Hepatocyte (in vitro differentiated cells): ENCODE results near the gene SUSD3. TPM values are rescaled to one million over a fixed set of nuclear protein-coding genes. Genes with fewer than 3 reads are reported as not detected.

Source experiments
- DNase-seq: peaks from one replicate; pipeline ENCODE4 v3.0.0-alpha.2; 2016; ENCODE audit warnings: low spot score
- H2AFZ ChIP-seq: fragments of 200-600 bp; sonication (generic); 2 replicates; pipeline ENCODE4 v1.6.0; 2016; ENCODE audit warnings: antibody characterized with exemption, mild to moderate bottlenecking
- H3K27ac ChIP-seq: fragments of 200-600 bp; sonication (generic); 2 replicates; pipeline ENCODE4 v1.5.1; 2016; ENCODE audit warnings: mild to moderate bottlenecking
- H3K27me3 ChIP-seq: fragments of 200-600 bp; sonication (generic); 2 replicates; pipeline ENCODE4 v1.6.1; 2016
- H3K36me3 ChIP-seq: fragments of 200-600 bp; sonication (generic); replicated peaks from 2 replicates; pipeline ENCODE4 v1.5.1; 2016; ENCODE audit warnings: low read depth; ENCODE audit not compliant: insufficient read depth
- H3K4me1 ChIP-seq: fragments of 200-600 bp; sonication (generic); 2 replicates; pipeline ENCODE4 v1.5.1; 2016; ENCODE audit warnings: mild to moderate bottlenecking, moderate library complexity; ENCODE audit not compliant: insufficient read depth
- H3K4me2 ChIP-seq: fragments of 200-600 bp; sonication (generic); 2 replicates; pipeline ENCODE4 v1.6.0; 2016
- H3K4me3 ChIP-seq: fragments of 200-600 bp; sonication (generic); 2 replicates; pipeline ENCODE4 v1.5.1; 2016; ENCODE audit warnings: mild to moderate bottlenecking
- H3K79me2 ChIP-seq: fragments of 200-600 bp; sonication (generic); 2 replicates; pipeline ENCODE4 v1.6.0; 2017; ENCODE audit warnings: mild to moderate bottlenecking
- H3K9me2 ChIP-seq: fragments of 200-600 bp; sonication (generic); replicated peaks from 2 replicates; pipeline ENCODE4 v1.6.0; 2017; ENCODE audit warnings: mild to moderate bottlenecking; ENCODE audit not compliant: insufficient read depth
- H3K9me3 ChIP-seq: fragments of 200-600 bp; sonication (generic); 2 replicates; pipeline ENCODE4 v1.5.1; 2016; ENCODE audit warnings: low read depth, mild to moderate bottlenecking
- H4K20me1 ChIP-seq: fragments of 200-600 bp; sonication (generic); 2 replicates; pipeline ENCODE4 v1.6.0; 2016; ENCODE audit warnings: mild to moderate bottlenecking; ENCODE audit not compliant: insufficient read depth, poor library complexity, severe bottlenecking
- EZH2 ChIP-seq: fragments of 200-600 bp; sonication (generic); IDR thresholded peaks from 2 replicates; pipeline ENCODE4 v1.6.1; 2016; ENCODE audit warnings: antibody characterized with exemption, mild to moderate bottlenecking, borderline replicate concordance
- EZH2phosphoT487 ChIP-seq: fragments of 200-600 bp; sonication (generic); IDR thresholded peaks from one replicate; pipeline ENCODE4 v1.6.1; 2018; ENCODE audit warnings: antibody characterized with exemption, mild to moderate bottlenecking, low read depth, moderate library complexity; ENCODE audit not compliant: unreplicated experiment, severe bottlenecking
- WGBS: methylation state at CpG from one replicate; pipeline ENCODE4 v1.1.6; 2016; ENCODE audit warnings: low lambda C conversion rate; ENCODE audit errors: missing lambda C conversion rate; 5-methylcytosine and 5-hydroxymethylcytosine counted together
- polyA plus RNA-seq: library from polyadenylated mRNA; unstranded; fragments of >200 nt; fragmentation: Nextera tagmentation; extraction: Ambion mirVana; gene quantifications from 2 replicates; pipeline ENCODE4 v1.2.1, GENCODE V29; 2016
- total RNA-seq: library from RNA; depleted of rRNA; stranded (reverse); fragments of >200 nt; gene quantifications from 2 replicates; pipeline ENCODE4 v1.2.3, GENCODE V29; 2014
- TF ChIP-seq, protein P1 (sequence below): fragments of 200-600 bp; sonication (generic); IDR thresholded peaks from 2 replicates; pipeline ENCODE4 v1.5.1; 2016; ENCODE audit warnings: antibody characterized with exemption, mild to moderate bottlenecking; ENCODE audit not compliant: poor library complexity

The SUSD3 gene
- total and polyA plus RNA-seq, 2 experiments from 2014 or later, result 11.4 to 17.3 TPM

DNA sequence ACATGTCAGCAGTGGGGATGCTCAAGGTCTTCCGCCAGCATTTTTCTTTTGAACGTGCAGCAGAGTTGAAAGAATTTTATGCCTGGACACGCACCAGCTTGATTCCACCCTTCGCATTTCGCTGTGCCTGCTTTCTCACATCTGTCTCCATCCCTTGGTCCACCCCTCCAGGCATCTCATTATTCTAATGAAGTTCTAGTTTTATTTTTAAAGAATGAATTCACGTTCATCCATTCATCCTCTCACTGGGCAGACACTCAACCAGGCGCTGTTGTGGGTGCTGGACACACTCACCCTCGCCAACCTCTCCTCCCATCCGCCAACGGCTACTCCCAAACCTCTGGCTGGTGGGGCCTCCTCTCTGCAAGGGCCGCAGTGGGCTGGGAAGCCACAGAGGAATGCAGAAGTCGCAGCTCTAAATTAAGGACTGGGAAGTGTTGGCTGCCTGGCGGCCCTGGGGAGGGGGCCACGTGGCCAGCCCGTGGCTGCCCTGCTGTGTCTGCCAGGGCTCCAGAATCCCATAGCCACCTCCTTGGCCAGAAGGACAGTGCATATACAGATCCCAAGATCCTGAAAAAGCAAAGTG lies 6.7 kb downstream of the SUSD3 start:
- 89% methylated on average over 15 of the region's 15 CpGs for WGBS
- no peak for DNase-seq
- H3K9me2 ChIP-seq, result no peaks in the 10 kb centered on the region
- H3K9me3 ChIP-seq, result no peaks in the 10 kb centered on the region
- no peak overlapping the region for H2AFZ ChIP-seq
- H3K79me2 ChIP-seq, result no peaks in the 10 kb centered on the region
- no peaks in the 10 kb centered on the region for H4K20me1 ChIP-seq
- no peaks in the 10 kb centered on the region for H3K27me3 ChIP-seq
- no peak overlapping the region for H3K4me2 ChIP-seq
- H3K36me3 ChIP-seq, result no peaks in the 10 kb centered on the region
- TF ChIP-seq EZH2phosphoT487 (no peak), EZH2 (no peak)
- TF ChIP-seq, protein P1, sequence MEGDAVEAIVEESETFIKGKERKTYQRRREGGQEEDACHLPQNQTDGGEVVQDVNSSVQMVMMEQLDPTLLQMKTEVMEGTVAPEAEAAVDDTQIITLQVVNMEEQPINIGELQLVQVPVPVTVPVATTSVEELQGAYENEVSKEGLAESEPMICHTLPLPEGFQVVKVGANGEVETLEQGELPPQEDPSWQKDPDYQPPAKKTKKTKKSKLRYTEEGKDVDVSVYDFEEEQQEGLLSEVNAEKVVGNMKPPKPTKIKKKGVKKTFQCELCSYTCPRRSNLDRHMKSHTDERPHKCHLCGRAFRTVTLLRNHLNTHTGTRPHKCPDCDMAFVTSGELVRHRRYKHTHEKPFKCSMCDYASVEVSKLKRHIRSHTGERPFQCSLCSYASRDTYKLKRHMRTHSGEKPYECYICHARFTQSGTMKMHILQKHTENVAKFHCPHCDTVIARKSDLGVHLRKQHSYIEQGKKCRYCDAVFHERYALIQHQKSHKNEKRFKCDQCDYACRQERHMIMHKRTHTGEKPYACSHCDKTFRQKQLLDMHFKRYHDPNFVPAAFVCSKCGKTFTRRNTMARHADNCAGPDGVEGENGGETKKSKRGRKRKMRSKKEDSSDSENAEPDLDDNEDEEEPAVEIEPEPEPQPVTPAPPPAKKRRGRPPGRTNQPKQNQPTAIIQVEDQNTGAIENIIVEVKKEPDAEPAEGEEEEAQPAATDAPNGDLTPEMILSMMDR, result no peak
- no peak overlapping the region for H3K4me3 ChIP-seq
- H3K27ac ChIP-seq, result no peak overlapping the region
- H3K4me1 ChIP-seq, result peaks cover 18% of the 10 kb centered on the region

GRCh38 chr9:93066978-93067603 lies 8.6 kb downstream of the SUSD3 start:
- Histone ChIP-seq H3K4me1 (peaks cover 4% of the 10 kb centered on the region), H2AFZ (no peak overlapping the region), H3K27ac (no peak overlapping the region), H3K79me2 (no peaks in the 10 kb centered on the region), H3K36me3 (no peaks in the 10 kb centered on the region), H3K9me2 (no peaks in the 10 kb centered on the region), H3K4me3 (no peak overlapping the region), H4K20me1 (no peaks in the 10 kb centered on the region), H3K27me3 (no peaks in the 10 kb centered on the region), H3K4me2 (no peak overlapping the region), H3K9me3 (no peaks in the 10 kb centered on the region)
- TF ChIP-seq EZH2phosphoT487 (no peak), EZH2 (no peak)
- TF ChIP-seq, protein P1, result no peak
- WGBS, result 84% methylated on average over 3 of the region's 3 CpGs
- no peak for DNase-seq

- no peaks in the 10 kb centered on the region for H3K36me3 ChIP-seq
- H2AFZ ChIP-seq, result no peak overlapping the region
- no peak overlapping the region for H3K27ac ChIP-seq
- no peak for TF ChIP-seq EZH2
- TF ChIP-seq, protein P1, result no peak
- TF ChIP-seq EZH2phosphoT487, result no peak
- 87% methylated on average over 4 of the region's 4 CpGs for WGBS
- H3K9me2 ChIP-seq, result no peaks in the 10 kb centered on the region
- no peaks in the 10 kb centered on the region for H3K79me2 ChIP-seq
- no peak for DNase-seq
- no peaks in the 10 kb centered on the region for H4K20me1 ChIP-seq
- no peak overlapping the region for H3K4me3 ChIP-seq
- no peaks in the 10 kb centered on the region for H3K9me3 ChIP-seq
- no peak overlapping the region for H3K4me2 ChIP-seq
- H3K27me3 ChIP-seq, result no peaks in the 10 kb centered on the region
- no peaks in the 10 kb centered on the region for H3K4me1 ChIP-seq
Observed at GRCh38 chr9:93068956-93069355, 10.5 kb downstream of the SUSD3 start.
